Activated CD4-positive, alpha-beta T cell treated with anti-CD3 and anti-CD28 coated beads, Interleukin-2, amount 10 ng/mL, durations not matched to agents 7 days and 5 days (primary cell): ENCODE results near the gene PNLDC1. TPM values are rescaled to one million over a fixed set of nuclear protein-coding genes. Genes with fewer than 3 reads are reported as not detected.
A peak's percentile ranks its signal among the peaks of the same experiment; 100 is the strongest.
"Not testable (repeated sequence)": the region's sequence is repeated elsewhere in the genome, so short reads cannot be mapped to it uniquely, and the experiment has no call there.

Experiments
- CTCF ChIA-PET: fragments of 350-600 bp; sonication (Branson Sonifier 250); formaldehyde crosslinking; loops from one replicate; lab custom pipeline; 2021; ENCODE audit warnings: antibody characterized with exemption; lab: Charles Lee
- POLR2A ChIA-PET: fragments of 350-600 bp; sonication (Branson Sonifier 250); formaldehyde crosslinking; loops from one replicate; lab custom pipeline; 2021; ENCODE audit warnings: antibody characterized with exemption; lab: Charles Lee
- DNase-seq: peaks from one replicate; pipeline ENCODE4 v3.0.0-alpha.2; 2020
- H3K27ac Mint-ChIP-seq: one replicate; pipeline ENCODE4 v1.8.0; 2021; ENCODE audit warnings: mild to moderate bottlenecking, moderate library complexity, mixed read lengths
- H3K27me3 Mint-ChIP-seq: one replicate; pipeline ENCODE4 v1.8.0; 2021; ENCODE audit warnings: mixed read lengths
- H3K36me3 Mint-ChIP-seq: one replicate; pipeline ENCODE4 v1.8.0; 2021; ENCODE audit warnings: low read depth, mixed read lengths
- H3K4me1 Mint-ChIP-seq: one replicate; pipeline ENCODE4 v1.8.0; 2021; ENCODE audit warnings: mixed read lengths
- H3K4me3 Mint-ChIP-seq: one replicate; pipeline ENCODE4 v1.8.0; 2021; ENCODE audit warnings: mild to moderate bottlenecking, moderate library complexity, mixed read lengths
- H3K9me3 Mint-ChIP-seq: one replicate; pipeline ENCODE4 v1.8.0; 2021; ENCODE audit warnings: mixed read lengths
- total RNA-seq, 2 experiments: library from RNA; stranded (reverse); gene quantifications; one replicate each; pipeline ENCODE4 v1.2.3, GENCODE V29; 2021

Gene PNLDC1
- total RNA-seq, 2 experiments from 2014 or later = 0.17 to 0.30 TPM

GRCh38 chr6:159815410-159815809 lies 15.3 kb downstream of the PNLDC1 start:
- H3K27ac Mint-ChIP-seq = peak overlapping the region; percentile 67

DNA sequence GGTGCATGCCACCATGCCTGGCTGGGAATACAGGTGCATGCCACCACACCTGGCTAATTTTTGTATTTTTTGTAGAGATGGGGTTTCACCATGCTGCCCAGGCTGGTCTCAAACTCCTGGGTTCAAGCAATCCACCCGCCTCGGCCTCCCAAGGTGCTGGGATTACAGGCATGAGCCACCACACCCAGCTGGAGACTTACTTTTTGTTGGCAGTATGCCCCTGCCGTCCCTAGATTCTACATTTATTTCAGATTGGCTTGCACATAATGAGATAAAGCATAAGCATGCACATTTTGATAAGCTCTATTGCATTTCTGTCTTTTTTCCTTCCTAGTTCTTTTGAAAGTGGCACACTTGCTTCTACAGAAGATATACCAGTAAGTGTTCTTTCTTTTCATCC lies 16.7 kb downstream of the PNLDC1 start:
- H3K27me3 Mint-ChIP-seq, H3K27ac Mint-ChIP-seq, H3K4me3 Mint-ChIP-seq, CTCF ChIA-PET, H3K36me3 Mint-ChIP-seq, POLR2A ChIA-PET, DNase-seq, H3K9me3 Mint-ChIP-seq: not testable (repeated sequence)
- peaks cover 20% of the 10 kb centered on the region for H3K4me1 Mint-ChIP-seq

More at GRCh38 chr6:159815410-159815809, 15.3 kb downstream of the PNLDC1 start:
- Mint-ChIP-seq H3K36me3 (peaks cover 2% of the 10 kb centered on the region), H3K4me1 (peaks cover 12% of the 10 kb centered on the region), H3K9me3 (no peaks in the 10 kb centered on the region), H3K27me3 (no peaks in the 10 kb centered on the region), H3K4me3 (no peak overlapping the region)
- POLR2A ChIA-PET = no interaction called here
- CTCF ChIA-PET = interaction anchor here (0.5 kb wide), 1 partner anchor 20 kb away, joined by 3 read pairs; no protein-coding TSS in a partner anchor
- DNase-seq = no peak

GRCh38 chr6:159817951-159818739 lies 18.1 kb downstream of the PNLDC1 start:
- Mint-ChIP-seq H3K9me3 (no peaks in the 10 kb centered on the region), H3K36me3 (no peaks in the 10 kb centered on the region), H3K4me1 (peaks cover 20% of the 10 kb centered on the region), H3K27ac (no peak overlapping the region), H3K27me3 (no peaks in the 10 kb centered on the region), H3K4me3 (no peak overlapping the region)
- POLR2A ChIA-PET = no interaction called here
- CTCF ChIA-PET = no interaction called here
- DNase-seq = no peak

GRCh38 chr6:159819098-159819497 lies 19.0 kb downstream of the PNLDC1 start:
- Mint-ChIP-seq H3K9me3 (no peaks in the 10 kb centered on the region), H3K4me1 (peaks cover 20% of the 10 kb centered on the region), H3K27me3 (no peaks in the 10 kb centered on the region), H3K4me3 (no peak overlapping the region), H3K27ac (peak overlapping the region; percentile 95), H3K36me3 (no peaks in the 10 kb centered on the region)
- no peak for DNase-seq
- ChIA-PET POLR2A (no interaction called here), CTCF (interaction anchor here (0.8 kb wide), 1 partner anchor 9 kb away, joined by 3 read pairs; no protein-coding TSS in a partner anchor)

DNA sequence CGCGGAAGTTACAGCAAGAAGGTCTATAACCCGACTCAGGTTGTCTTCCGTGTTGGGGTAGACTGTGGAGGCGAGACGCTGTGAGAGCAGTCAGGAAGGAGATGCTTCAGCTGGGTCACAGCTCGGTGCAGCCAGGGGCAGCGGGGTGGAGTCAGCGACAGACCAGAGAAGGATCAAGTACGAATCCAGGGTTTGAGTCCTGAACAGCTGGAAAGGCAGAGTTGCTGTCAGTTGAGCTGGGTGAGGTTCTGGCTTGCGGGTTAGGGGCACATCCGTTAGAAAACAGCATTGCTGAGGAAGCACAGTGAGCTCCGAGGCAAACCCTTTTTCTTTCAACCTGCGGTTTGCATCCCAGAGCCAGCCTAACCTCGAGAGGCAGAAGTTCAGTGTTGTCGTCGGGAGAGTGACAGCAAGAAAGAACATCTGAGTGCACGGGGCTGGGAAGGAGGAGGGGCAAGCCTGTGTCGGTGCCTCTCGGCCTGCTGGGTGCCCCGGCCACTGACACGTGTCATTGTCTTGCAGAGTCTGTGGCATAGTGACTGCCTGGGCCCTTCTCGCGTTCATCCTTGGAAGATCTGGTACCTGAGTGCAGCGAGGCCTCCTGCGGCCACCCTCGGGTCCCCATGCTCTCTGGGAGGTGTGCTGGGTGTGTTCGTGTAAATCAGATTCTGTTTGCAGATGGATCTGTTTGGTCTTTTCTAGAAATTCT lies 20.0 kb downstream of the PNLDC1 start:
- peaks cover 20% of the 10 kb centered on the region for H3K4me1 Mint-ChIP-seq
- ChIA-PET POLR2A (no interaction called here), CTCF (interaction anchor here (0.8 kb wide), 2 partner anchors 8 to 29 kb away, joined by 3 read pairs; no protein-coding TSS in a partner anchor)
- H3K36me3 Mint-ChIP-seq = no peaks in the 10 kb centered on the region
- no peaks in the 10 kb centered on the region for H3K9me3 Mint-ChIP-seq
- peak; percentile 58 for DNase-seq
- H3K4me3 Mint-ChIP-seq = peak overlapping the region; percentile 66
- peak overlapping the region; percentile 95 for H3K27ac Mint-ChIP-seq
- no peaks in the 10 kb centered on the region for H3K27me3 Mint-ChIP-seq

GRCh38 chr6:159821122-159821521 lies 21.0 kb downstream of the PNLDC1 start:
- peak overlapping the region; percentile 46 for H3K27ac Mint-ChIP-seq
- H3K36me3 Mint-ChIP-seq = no peaks in the 10 kb centered on the region
- ChIA-PET CTCF (no interaction called here), POLR2A (no interaction called here)
- H3K27me3 Mint-ChIP-seq = no peaks in the 10 kb centered on the region
- H3K4me3 Mint-ChIP-seq = no peak overlapping the region
- DNase-seq = no peak
- peaks cover 20% of the 10 kb centered on the region for H3K4me1 Mint-ChIP-seq
- H3K9me3 Mint-ChIP-seq = no peaks in the 10 kb centered on the region

DNA sequence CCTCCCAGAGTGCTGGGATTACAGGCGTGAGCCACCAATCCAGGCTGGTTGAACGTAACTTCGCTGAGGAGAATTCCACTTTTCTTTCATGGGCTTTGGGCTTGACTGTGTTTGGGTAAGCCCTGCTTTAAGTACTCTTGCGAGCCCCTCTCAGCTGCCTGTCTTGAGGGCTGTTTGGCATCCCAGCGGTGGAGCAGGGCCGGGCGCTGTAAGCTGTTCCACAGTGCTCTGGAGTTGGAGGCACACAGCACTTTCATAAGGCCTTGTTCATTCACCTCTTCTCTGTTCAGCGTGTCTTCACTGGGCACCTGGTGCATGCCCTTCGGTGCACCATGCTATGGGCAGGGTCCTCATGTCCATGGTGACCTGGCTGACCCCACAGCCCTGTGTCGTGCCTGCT lies 21.6 kb downstream of the PNLDC1 start:
- Mint-ChIP-seq H3K9me3 (no peaks in the 10 kb centered on the region), H3K27me3 (no peaks in the 10 kb centered on the region), H3K36me3 (no peaks in the 10 kb centered on the region), H3K27ac (no peak overlapping the region), H3K4me1 (peaks cover 20% of the 10 kb centered on the region), H3K4me3 (no peak overlapping the region)
- no peak for DNase-seq
- ChIA-PET POLR2A (no interaction called here), CTCF (interaction anchor here (1.1 kb wide), 1 partner anchor 10 kb away, joined by 3 read pairs; no protein-coding TSS in a partner anchor)

- CTCF ChIA-PET = no interaction called here
- POLR2A ChIA-PET = no interaction called here
- H3K9me3 Mint-ChIP-seq = no peaks in the 10 kb centered on the region
- H3K27ac Mint-ChIP-seq = no peak overlapping the region
- H3K27me3 Mint-ChIP-seq = peaks cover 2% of the 10 kb centered on the region
- H3K4me1 Mint-ChIP-seq = peaks cover 20% of the 10 kb centered on the region
- no peaks in the 10 kb centered on the region for H3K36me3 Mint-ChIP-seq
- DNase-seq = no peak
- no peak overlapping the region for H3K4me3 Mint-ChIP-seq
These were observed 23.9 kb downstream of the PNLDC1 start for GRCh38 chr6:159823953-159824352.

DNA sequence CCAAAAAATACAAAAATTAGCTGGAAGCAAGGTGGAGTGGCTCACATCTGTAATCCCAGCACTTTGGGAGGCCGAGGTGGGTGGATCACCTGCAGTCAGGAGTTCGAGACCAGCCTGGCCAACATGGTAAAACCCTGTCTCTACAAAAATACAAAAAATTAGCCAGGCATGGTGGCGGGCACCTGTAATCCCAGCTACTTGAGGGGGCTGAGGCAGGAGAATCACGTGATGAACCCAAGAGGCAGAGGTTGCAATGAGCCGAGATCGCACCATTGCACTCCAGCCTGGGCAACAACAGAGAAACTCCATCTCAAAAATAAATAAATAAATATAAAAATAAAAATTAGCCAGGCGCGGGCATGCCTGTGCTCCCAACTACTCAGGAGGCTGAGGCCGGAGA lies 24.6 kb downstream of the PNLDC1 start:
- H3K4me1 Mint-ChIP-seq = peaks cover 19% of the 10 kb centered on the region
- H3K36me3 Mint-ChIP-seq, H3K9me3 Mint-ChIP-seq, H3K27me3 Mint-ChIP-seq, H3K4me3 Mint-ChIP-seq, POLR2A ChIA-PET, H3K27ac Mint-ChIP-seq, DNase-seq: not testable (repeated sequence)
- CTCF ChIA-PET = interaction anchor here (0.6 kb wide), 1 partner anchor 12 kb away, joined by 3 read pairs; no protein-coding TSS in a partner anchor

DNA sequence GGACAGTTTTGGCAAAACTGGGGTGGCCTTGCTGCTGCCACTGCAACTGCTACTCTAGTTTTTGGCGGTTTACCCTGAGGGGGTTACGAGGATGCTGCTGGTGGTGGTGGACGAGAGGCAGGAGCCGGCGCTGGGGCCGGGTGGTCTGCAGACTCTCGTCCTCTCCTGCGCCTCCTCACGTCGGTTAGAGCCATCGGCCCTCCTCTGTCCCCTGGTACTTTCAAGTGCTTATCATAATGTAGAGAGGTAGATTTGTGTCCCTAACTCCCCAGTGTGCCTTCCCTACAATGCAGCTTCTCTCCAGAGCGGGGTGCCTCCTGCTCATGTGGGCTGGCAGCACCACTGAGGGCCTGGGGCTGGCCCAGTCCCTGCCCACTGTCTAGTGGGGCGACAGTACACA lies 25.9 kb downstream of the PNLDC1 start:
- CTCF ChIA-PET = no interaction called here
- no peak for DNase-seq
- Mint-ChIP-seq H3K27me3 (peaks cover 2% of the 10 kb centered on the region), H3K27ac (no peak overlapping the region), H3K4me3 (no peak overlapping the region), H3K4me1 (peaks cover 8% of the 10 kb centered on the region), H3K36me3 (no peaks in the 10 kb centered on the region), H3K9me3 (no peaks in the 10 kb centered on the region)
- POLR2A ChIA-PET = no interaction called here

GRCh38 chr6:159826968-159827647 lies 27.0 kb downstream of the PNLDC1 start:
- peaks cover 7% of the 10 kb centered on the region for H3K4me1 Mint-ChIP-seq
- H3K4me3 Mint-ChIP-seq = no peak overlapping the region
- peaks cover 2% of the 10 kb centered on the region for H3K27me3 Mint-ChIP-seq
- H3K36me3 Mint-ChIP-seq = no peaks in the 10 kb centered on the region
- H3K9me3 Mint-ChIP-seq = no peaks in the 10 kb centered on the region
- POLR2A ChIA-PET = no interaction called here
- H3K27ac Mint-ChIP-seq = no peak overlapping the region
- CTCF ChIA-PET = no interaction called here
- no peak for DNase-seq

- Mint-ChIP-seq H3K27me3 (peaks cover 2% of the 10 kb centered on the region), H3K4me1 (peaks cover 10% of the 10 kb centered on the region), H3K27ac (no peak overlapping the region), H3K36me3 (no peaks in the 10 kb centered on the region), H3K4me3 (no peak overlapping the region), H3K9me3 (no peaks in the 10 kb centered on the region)
- no peak for DNase-seq
- CTCF ChIA-PET = interaction anchor here (0.8 kb wide), 1 partner anchor 8 kb away, joined by 3 read pairs; no protein-coding TSS in a partner anchor
- POLR2A ChIA-PET = no interaction called here
These were observed 28.0 kb downstream of the PNLDC1 start for GRCh38 chr6:159828074-159828473.
